GM19455 (cell line): ENCODE data around the gene FFAR1.
"Not testable (repeated sequence)": the region's sequence is repeated elsewhere in the genome, so short reads cannot be mapped to it uniquely, and the experiment has no call there.

Experiments
- ATAC-seq: cut with Tn5 transposase; IDR thresholded peaks from one replicate; pipeline ENCODE4 v1.9.1; 2021; ENCODE audit not compliant: unreplicated experiment

The FFAR1 gene

DNA sequence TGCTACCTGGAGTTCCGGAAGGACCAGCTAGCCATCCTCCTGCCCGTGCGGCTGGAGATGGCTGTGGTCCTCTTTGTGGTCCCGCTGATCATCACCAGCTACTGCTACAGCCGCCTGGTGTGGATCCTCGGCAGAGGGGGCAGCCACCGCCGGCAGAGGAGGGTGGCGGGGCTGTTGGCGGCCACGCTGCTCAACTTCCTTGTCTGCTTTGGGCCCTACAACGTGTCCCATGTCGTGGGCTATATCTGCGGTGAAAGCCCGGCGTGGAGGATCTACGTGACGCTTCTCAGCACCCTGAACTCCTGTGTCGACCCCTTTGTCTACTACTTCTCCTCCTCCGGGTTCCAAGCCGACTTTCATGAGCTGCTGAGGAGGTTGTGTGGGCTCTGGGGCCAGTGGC is 11.7 kb downstream of the FFAR1 start:
- ATAC-seq = not testable (repeated sequence)

DNA sequence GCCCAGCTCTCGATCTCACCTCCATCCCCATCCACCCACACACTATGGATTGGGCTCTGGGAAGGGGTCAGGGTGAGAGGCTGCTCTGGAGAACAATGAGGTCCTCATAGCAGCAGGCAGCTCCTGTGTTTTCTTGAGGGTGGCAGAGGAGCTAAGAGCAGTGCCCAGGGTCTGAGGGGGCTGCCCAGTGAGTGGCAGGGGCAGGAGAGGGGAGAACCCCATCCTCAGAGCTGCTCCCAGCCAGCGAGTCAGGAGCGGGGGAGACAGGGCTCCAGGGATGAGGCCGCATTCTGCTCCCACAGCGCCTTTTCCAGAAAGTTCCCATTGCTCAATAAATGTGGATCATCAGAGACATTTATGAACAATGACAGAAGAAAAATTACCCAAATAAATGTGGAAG is 12.4 kb downstream of the FFAR1 start:
- ATAC-seq = not testable (repeated sequence)

DNA sequence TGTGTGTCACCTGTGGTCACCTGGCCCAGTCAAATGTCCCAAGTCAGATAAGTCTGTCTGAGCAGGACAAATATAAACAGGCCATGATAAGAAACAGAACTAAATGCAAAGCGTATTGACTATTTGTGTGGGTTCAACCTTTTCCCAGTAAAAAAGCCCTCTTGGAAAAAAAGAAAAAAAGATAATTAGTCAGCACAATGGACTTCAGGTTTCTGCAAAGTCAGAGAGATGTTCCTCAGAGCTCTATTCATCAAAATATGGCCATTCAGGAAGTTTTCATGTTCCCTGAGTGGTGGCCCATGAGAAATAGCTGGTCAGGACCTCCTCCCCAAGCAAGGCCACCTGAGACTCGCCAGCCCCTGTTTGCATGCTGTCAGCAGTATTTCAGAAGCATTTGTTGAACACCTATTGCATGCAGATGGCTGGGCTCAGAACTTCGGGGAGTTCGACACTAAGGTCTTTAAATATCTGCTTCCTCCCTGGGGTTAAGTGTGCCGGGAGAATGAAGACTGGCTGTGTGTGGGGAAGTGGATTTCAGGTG is 13.2 kb downstream of the FFAR1 start:
- no peak for ATAC-seq

DNA sequence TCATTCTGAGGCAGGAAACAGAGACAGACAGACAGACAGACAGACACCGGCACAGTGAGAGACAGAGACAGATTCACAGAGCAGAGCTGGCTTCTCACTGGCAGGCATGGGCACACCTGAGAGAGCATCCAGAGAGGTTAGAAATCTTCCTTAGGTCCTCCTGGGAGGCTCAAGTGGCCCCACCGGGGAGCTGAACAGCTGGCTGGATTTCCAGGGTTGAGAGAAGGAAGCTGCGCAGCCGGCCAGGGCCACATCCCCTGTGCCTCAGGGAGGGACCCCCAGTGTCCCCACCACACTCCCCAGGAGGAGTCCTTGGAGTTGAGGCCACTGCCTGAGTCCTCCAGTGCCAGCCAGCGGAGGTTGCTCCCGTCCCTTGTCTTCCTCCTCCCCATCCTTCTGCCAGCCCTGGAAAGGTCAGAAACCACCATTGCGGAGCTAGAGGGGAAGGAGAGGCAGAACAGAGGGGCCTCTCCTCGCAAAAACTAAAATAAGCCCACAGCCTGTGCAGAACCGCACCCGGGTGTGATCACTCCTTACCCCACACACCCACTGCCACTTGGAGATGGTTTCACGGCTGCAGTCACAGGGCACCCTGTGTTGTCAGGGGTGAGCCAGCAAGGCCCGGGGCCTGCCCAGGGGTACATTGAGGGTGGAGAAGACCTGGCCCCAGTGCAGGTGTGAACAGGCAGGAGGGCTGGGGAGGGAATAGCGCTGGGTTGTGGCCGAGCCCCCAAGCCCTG is 14.7 kb downstream of the FFAR1 start:
- ATAC-seq = no peak

DNA sequence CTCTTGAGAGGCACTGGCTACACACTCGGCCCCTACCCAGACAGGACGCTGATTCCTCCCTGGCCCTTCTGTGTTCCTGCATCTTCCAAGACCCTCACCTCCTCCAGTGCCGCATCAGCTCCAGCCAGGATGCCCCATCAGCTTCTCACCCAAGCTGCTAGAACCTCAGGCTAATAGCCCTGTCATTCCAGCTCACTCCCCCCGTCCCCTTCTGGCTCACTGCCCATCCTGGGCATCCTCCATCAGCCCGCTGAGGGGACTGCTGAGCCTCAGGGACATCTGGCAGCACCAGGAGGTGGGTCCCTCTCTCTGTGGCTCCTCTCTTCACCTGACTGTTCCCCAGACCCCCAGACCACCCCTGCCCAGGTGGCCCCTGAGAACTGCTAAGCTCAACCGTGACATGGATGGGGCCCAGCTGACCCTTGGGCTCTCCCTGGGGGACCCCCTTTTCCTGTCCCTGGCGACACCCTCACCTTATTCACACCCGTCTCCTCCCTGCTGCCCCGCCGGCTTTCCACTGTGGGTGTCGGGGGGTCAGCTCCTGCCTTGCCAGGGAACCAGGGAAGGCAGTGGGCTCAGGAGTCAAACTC is 15.4 kb downstream of the FFAR1 start:
- no peak for ATAC-seq

DNA sequence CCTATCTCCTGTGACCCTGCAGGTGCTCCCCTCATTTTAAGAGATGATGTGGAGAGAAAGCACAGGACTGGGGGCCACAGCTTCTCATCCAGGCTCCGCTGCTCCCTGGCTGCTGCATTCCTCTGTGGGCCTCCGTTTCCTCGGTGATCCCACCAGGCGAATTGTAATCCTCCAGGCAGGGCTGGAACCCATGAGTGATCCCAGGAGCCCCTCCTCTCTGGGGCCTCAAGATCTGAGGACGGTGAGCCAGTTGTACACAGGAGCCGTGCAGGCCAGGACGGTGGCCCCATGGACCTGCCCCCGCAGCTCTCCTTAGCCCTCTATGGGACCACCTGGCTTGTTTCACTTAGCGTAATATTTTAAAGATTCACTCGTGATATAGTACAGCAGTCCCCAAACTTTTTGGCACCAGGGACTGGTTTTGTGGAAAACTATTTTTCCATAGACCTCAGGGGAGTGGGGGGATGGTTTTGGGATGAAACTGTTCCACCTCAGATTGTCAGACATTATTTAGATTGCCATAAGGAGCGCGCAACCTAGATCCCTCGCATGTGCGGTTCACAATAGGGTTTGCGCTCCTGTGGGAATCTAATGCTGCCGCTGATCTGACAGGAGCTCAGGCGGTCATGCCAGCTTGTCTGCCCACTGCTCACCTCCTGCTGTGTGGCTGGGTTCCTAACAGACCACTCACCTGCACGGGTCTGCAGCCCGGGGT is 16.2 kb downstream of the FFAR1 start:
- ATAC-seq = no peak

DNA sequence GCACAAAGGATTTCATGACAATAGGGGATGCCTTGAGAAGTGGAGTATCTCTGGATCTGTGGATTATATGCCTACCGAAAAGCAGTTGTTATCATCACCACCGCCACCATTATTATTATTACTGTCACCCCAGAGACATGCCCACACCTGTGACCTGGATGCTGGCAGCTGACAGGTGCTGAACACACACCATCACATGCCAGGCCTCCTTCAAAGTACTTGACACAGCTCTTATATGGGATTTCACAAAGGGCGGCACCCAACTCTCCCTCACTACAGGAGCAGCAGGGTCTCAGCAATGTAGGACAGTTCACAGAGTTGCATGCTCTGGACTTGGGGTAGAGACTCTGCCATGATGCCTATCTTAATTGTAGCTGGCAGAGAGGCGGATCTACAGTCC is 17.6 kb downstream of the FFAR1 start:
- no peak for ATAC-seq

DNA sequence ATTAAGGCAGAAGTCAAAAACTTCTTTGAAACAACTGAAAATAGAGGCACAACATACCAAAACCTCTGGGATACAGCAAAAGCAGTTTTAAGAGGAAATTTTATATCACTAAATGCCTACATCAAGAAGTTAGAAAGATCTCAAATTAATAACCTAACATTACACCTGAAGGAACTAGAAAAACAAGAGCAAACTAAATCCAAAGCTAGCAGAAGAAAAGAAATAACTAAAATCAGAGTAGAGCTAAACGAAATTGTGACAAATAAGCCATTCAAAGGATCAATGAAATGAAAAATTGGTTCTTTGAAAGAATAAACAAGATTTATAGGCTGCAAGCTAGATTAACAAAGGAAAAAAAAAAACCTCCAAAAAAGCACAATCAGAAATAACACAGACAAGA is 20.7 kb downstream of the FFAR1 start:
- no peak for ATAC-seq

DNA sequence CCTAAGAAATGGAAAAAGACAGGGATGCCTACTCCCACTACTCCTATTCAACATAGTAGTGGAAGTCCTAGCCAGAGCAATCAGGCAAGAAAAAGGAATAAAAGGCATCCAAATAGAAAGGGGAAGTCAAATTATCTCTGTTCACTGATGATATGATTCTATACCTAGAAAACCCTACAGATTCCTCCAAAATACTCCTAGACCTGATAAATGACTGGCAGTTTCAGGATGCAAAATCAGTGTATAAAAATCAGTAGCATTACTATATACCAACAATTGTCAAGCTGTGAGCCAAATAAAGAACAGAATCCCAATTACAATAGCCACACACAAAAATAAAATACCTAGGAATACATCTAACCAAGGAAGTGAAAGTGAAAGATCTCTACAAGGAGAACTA is 21.8 kb downstream of the FFAR1 start:
- no peak for ATAC-seq

DNA sequence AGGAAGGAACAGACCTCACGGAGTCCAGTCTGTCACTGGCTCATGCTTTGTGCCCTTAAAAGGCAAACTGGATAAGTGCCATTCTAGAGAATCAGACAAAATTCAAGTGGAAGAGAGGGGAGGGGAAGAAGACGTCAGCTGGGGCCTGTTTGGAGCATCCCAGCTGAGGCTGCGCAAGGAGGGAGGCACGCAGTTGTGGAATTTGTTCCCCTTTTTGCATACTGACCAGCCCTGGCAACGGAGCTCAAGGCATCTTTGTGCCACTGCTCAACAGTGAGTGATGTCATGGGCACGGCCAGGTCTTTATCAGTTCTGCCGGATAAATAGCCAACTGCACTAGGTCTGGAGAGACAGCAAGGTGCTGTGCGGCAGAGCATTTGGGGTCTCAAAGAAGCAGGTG is 23.0 kb downstream of the FFAR1 start, which contains the start of gene GPR42:
TSS of gene GPR42 (plus strand) at position 347 of the 400 bp plus-strand sequence. CDS start 292 bp downstream, outside the sequence.
- ATAC-seq = no peak

DNA sequence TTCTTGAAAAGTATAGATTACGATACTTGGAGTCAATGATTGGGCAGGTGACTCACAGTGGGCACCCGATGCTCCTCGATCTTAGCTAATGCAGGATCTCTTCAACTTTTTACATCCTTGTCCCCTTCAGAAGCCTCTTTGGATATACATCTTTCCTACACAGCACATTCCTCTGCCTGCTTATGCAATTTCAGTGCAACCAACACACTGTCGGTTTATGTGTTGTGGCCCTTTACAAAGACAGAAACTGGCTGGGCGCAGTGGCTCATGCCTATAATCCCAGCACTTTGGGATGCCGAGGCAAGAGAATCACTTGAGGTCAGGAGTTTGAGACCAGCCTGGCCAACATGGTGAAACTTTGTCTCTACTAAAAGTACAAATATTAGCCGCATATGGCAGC is 25.8 kb downstream of the FFAR1 start:
- ATAC-seq = no peak

DNA sequence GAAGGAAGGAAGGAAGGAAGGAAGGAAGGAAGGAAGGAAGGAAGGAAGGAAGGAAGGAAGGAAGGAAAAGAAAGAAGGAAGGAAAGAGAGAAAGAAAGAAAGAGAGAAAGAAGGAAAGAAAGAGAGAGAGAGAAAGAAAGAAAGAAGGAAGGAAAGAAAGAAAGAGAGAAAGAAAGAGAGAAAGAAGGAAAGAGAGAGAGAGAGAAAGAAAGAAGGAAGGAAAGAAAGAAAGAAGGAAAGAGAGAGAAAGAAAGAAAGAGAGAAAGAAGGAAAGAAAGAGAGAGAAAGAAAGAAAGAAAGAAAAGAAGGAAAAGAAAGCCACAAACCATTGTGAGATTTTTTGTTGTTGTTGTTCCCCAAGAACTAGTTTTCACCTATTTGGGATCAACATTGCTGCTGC is 26.3 kb downstream of the FFAR1 start:
- ATAC-seq = not testable (repeated sequence)

DNA sequence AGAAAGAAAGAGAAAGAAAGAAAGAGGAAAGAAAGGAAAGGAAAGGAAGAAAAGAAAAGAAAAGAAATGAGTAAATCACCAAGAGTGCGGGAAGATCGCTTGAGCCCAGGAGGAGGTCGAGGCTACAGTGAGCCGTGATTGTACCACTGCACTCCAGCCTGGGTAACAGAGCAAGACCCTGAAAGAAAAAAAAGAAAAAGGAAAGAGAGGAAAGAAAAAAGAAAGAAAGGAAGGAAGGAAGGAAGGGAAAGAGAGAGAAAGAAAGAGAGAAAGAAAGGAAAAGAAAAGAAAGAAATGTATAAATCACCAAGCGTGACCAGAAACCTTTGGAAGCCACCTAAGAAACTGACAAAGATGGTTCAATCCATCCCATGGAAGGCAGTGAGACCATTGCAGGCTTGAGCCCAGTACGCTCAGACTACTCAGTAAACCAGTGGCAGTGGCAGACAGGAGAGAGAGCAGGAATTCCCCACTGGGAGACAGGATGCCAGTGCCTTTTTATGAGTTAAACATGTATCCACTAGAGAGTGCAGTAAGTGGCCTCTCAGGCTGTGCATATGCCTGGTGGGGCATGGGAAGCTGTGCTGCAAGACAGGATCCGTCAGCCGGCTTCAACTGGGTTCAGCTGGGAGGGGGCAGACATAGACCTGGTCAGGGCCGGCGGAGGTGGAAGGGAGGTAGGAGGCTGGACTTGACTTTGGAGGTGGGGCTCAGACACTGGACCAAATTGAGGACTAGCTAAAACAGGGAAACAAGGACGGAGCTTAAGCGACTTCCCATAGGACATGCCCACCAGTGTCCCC is 28.0 kb downstream of the FFAR1 start:
- no peak for ATAC-seq

DNA sequence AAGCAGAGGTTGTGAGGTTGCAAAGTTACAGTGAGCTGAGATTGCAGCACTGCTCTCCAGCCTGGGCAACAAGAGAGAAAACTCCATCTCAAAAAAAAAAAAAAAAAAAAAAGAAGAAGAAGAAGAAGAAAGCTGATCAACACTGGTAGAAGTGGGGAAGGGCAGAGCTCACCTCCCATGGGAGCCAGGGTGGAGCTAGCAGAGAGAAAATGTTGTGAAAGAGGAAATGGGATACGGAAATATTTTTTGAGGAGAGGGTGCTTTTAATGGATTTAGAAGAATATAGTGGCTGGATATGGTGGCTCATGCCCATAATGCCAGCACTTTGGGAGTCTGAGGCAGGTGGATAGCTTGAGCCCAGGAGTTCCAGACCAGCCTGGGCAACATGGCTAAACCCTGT is 30.0 kb downstream of the FFAR1 start:
- no peak for ATAC-seq

DNA sequence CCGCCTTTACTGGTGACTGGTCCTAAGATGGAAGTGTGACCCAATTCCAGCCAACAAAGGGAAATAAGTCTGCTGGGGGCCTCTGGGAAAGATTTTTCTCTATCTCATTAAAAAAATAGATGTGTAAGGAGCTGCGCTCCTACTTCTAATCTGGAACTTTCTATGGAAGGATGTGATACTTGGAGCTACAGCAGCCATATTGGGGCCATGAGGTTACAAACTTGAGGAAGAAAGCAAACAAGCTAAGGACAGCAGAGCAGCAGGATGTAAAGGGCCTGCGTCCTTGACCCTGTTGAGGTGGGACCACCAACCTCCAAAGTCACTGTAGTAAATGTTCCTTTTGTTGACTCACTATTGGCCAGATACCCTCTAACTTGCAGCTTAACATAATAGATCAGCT is 30.7 kb downstream of the FFAR1 start:
- ATAC-seq = no peak

DNA sequence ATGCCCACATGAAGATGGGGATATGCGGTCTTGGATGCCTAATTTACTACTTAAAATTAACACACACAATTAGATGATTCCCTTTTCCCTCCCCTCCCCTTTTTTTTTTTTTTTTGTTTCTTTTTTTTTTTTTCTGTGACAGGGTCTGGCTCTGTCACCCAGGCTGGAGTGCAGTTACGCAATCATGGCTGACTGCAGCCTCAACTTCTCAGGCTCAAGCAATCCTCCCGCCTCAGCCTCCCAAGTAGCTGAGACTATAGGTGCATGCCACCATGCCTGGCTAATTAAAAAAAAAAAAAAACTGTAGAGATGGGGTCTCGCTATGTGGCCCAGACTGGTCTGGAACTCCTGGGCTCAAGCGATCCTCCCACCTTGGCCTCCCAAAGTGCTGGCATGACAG is 31.8 kb downstream of the FFAR1 start:
- not testable (repeated sequence) for ATAC-seq

DNA sequence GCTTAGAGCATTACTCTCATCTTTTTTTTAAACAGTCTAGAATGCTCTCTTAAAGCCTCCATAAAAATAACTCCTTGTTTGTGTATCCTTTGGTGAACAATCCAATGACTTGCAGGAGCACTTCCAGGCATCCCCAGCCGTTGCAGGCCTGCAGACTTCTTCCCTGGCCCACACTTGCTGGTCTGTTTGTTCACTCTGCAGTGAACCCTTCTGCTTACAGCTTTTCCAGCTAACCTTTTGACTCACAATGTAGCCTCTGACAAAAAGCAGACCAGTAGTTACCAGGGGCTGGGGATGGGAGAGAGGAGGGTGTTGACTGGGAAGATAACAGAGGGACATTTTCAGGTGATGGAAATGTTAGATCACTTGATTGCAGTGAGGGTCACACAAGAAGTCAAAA is 32.3 kb downstream of the FFAR1 start:
- ATAC-seq = no peak

DNA sequence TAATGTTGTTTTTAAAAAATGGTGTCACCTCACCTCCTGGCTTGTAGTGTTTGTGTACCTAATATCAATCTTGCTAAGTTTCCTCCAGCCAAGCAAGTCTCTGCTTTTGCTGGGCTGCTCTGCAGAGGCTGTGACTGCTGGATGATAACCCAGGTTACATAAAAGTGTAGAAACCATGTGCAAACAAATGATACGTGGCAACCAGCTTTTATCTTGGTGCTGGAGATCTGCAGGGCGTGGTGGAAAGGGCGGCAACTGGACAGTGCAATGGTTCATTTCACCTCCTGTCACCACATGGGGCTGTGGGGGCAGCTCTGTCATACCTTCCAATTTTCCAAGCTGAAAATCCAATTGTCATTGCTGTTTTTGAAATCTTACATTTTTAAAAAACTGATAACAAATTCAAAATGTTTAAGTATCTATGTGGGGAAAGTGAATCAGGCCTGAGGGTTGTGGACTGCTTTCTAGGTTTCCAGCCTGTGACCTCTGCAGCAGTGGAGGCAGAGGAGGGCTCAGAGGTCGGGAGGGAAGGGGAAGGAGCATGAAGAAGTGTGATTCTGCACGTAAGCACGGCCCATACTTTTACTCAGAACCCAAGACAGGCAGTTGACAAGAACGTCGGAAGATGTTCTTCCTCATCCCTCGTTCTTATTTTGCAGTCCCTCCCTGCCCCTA is 32.9 kb downstream of the FFAR1 start:
- no peak for ATAC-seq

DNA sequence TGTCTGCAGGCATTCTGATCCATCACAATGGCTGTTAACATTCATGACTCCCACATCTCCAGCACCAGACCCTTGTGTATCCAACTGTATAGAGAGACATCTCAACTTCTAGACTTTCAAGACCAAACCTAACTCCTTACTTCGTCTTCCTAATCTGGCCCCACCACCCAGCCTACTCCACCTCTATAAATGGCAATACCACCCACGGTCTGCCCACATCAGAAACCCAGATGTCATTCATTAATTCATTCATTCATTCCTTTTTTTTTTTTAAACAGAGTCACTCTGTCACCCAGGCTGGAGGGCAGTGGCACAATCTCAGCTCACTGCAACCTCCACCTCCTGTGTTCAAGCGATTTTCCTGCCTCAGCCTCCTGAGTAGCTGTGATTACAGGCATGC is 33.6 kb downstream of the FFAR1 start:
- ATAC-seq = no peak

DNA sequence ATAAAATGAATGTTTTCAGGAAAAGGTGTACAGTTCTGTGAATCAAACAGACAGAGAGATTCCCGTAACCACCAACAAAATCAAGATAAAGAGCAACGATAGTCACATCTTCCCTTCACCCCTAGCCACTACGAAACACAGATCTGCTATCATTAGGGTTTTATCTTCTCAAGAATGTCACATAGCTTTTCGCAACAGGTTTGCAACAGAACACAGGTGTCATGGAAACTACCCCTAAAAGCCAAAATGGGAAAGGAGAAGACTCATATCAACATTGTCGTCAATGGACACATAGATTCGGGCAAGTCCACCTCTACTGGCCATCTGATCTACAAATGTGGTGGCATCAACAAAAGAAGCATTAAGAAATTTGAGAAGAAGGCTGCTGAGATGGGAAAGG is 34.2 kb downstream of the FFAR1 start:
- no peak for ATAC-seq

DNA sequence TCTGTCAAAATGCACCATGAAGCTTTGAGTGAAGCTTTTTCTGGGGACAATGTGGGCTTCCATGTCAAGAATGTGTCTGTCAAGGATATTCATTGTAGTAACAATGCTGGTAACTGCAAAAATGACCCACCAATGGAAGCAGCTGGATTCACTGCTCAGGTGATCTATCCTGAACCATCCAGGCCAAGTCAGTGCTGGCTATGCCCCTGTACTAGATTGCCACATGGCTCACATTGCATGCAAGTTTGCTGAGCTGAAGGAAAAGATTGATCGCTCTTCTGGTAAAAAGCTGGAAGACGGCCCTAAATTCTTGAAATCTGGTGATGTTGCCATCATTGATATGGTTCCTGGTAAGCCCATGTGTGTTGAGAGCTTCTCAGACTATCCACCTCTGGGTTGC is 35.8 kb downstream of the FFAR1 start:
- ATAC-seq = no peak
